ENCODE results near the gene TLX2. TPM values are rescaled to one million over a fixed set of nuclear protein-coding genes. Genes with fewer than 3 reads are reported as not detected.

TLX2 gene
- total and polyA plus RNA-seq, 2 of the 13 experiments (the other 11 are each of a cell fraction or from before 2014, with no cell fraction given): 0.05 to 0.20 TPM

DNA sequence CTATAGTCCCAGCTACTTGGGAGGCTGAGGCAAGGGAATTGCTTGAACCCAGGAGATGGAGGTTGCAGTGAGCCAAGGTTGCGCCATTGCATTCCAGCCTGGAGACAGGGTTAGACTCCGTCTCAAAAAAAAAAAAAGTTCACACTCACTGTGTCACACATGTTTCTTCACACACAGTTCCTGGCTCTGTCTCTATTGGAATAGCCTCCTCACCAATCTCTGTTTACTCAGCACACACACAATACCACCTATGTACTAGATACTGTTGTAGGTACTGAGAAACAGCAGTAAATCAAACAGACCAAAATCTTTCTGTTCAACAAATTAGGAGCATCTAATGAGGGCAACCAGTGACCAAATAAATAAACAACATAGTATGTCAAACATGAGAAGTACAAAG, 28.1 kb upstream of the TLX2 start (continued):
- TF ChIP-seq, protein P1, sequence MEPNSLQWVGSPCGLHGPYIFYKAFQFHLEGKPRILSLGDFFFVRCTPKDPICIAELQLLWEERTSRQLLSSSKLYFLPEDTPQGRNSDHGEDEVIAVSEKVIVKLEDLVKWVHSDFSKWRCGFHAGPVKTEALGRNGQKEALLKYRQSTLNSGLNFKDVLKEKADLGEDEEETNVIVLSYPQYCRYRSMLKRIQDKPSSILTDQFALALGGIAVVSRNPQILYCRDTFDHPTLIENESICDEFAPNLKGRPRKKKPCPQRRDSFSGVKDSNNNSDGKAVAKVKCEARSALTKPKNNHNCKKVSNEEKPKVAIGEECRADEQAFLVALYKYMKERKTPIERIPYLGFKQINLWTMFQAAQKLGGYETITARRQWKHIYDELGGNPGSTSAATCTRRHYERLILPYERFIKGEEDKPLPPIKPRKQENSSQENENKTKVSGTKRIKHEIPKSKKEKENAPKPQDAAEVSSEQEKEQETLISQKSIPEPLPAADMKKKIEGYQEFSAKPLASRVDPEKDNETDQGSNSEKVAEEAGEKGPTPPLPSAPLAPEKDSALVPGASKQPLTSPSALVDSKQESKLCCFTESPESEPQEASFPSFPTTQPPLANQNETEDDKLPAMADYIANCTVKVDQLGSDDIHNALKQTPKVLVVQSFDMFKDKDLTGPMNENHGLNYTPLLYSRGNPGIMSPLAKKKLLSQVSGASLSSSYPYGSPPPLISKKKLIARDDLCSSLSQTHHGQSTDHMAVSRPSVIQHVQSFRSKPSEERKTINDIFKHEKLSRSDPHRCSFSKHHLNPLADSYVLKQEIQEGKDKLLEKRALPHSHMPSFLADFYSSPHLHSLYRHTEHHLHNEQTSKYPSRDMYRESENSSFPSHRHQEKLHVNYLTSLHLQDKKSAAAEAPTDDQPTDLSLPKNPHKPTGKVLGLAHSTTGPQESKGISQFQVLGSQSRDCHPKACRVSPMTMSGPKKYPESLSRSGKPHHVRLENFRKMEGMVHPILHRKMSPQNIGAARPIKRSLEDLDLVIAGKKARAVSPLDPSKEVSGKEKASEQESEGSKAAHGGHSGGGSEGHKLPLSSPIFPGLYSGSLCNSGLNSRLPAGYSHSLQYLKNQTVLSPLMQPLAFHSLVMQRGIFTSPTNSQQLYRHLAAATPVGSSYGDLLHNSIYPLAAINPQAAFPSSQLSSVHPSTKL (CRISPR knock-in tag; IDR thresholded peaks at IDR 0.05): 0 out of 2 replicates have a peak, but pooled peaks have one; percentile 12
- TF ChIP-seq CEBPG (CRISPR knock-in tag; IDR thresholded peaks at IDR 0.05) (peak; percentile 74), ZKSCAN1 (IDR thresholded peaks at IDR 0.05; ENCODE audit: low read length) (no peak), YEATS2 (CRISPR knock-in tag; IDR thresholded peaks at IDR 0.05; ENCODE audit: borderline replicate concordance) (no peak), ZNF33A (CRISPR knock-in tag; IDR thresholded peaks at IDR 0.05; ENCODE audit: borderline replicate concordance) (no peak), CREM (IDR thresholded peaks at IDR 0.05) (peak; percentile 44; the same call in 1 of the 2 replicates), CREM (CRISPR knock-in tag; IDR thresholded peaks at IDR 0.05) (no peak), TCF7 (IDR thresholded peaks at IDR 0.05; ENCODE audit: low read depth) (0 out of 2 replicates have a peak, but pooled peaks have one; percentile 17), CHD4 (IDR thresholded peaks at IDR 0.05; ENCODE audit: borderline replicate concordance, low read length) (peak; percentile 21; the same call in 1 of the 2 replicates), SAP130 (CRISPR knock-in tag; IDR thresholded peaks at IDR 0.05; ENCODE audit: low read depth) (peak; percentile 41; the same call in 1 of the 2 replicates), BCL6 (CRISPR knock-in tag; IDR thresholded peaks at IDR 0.05) (peak; percentile 47; the same call in 1 of the 2 replicates), SKI (IDR thresholded peaks at IDR 0.05; ENCODE audit: partially characterized antibody) (peak; percentile 19), ZNF331 (CRISPR knock-in tag; IDR thresholded peaks at IDR 0.05) (peak; percentile 44; the same call in 1 of the 2 replicates), TSC22D2 (CRISPR knock-in tag; IDR thresholded peaks at IDR 0.05; ENCODE audit: borderline replicate concordance) (0 out of 2 replicates have a peak, but pooled peaks have one; percentile 26), ZNF441 (CRISPR knock-in tag; IDR thresholded peaks at IDR 0.05; ENCODE audit: borderline replicate concordance) (peak; percentile 88), THAP11 (CRISPR knock-in tag; IDR thresholded peaks at IDR 0.05) (0 out of 2 replicates have a peak, but pooled peaks have one; percentile 34), SMAD3 (CRISPR knock-in tag; IDR thresholded peaks at IDR 0.05) (no peak), PAXIP1 (CRISPR knock-in tag; conservative IDR thresholded peaks at IDR 0.05) (peak; percentile 51), MEIS1 (CRISPR knock-in tag; IDR thresholded peaks at IDR 0.05; ENCODE audit: borderline replicate concordance) (0 out of 2 replicates have a peak, but pooled peaks have one; percentile 35), FOXK2 (IDR thresholded peaks at IDR 0.05) (peak; percentile 46; the same call in 1 of the 2 replicates), HNF4G (IDR thresholded peaks at IDR 0.05; ENCODE audit: borderline replicate concordance, low read depth, low read length) (peak; percentile 31; the same call in 1 of the 2 replicates), HNF4G (CRISPR knock-in tag; IDR thresholded peaks at IDR 0.05; ENCODE audit: borderline replicate concordance, low read depth) (no peak), FOXA1 (IDR thresholded peaks at IDR 0.05) (peak; percentile 52; the same call in 1 of the 2 replicates), FOXA1 (CRISPR knock-in tag; IDR thresholded peaks at IDR 0.05) (peak; percentile 88)
- TF ChIP-seq, protein P2, sequence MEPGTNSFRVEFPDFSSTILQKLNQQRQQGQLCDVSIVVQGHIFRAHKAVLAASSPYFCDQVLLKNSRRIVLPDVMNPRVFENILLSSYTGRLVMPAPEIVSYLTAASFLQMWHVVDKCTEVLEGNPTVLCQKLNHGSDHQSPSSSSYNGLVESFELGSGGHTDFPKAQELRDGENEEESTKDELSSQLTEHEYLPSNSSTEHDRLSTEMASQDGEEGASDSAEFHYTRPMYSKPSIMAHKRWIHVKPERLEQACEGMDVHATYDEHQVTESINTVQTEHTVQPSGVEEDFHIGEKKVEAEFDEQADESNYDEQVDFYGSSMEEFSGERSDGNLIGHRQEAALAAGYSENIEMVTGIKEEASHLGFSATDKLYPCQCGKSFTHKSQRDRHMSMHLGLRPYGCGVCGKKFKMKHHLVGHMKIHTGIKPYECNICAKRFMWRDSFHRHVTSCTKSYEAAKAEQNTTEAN (CRISPR knock-in tag; conservative IDR thresholded peaks at IDR 0.05): peak; percentile 99

All from HepG2 (cell line).